ENCODE data around the gene CNTNAP2.

DNA sequence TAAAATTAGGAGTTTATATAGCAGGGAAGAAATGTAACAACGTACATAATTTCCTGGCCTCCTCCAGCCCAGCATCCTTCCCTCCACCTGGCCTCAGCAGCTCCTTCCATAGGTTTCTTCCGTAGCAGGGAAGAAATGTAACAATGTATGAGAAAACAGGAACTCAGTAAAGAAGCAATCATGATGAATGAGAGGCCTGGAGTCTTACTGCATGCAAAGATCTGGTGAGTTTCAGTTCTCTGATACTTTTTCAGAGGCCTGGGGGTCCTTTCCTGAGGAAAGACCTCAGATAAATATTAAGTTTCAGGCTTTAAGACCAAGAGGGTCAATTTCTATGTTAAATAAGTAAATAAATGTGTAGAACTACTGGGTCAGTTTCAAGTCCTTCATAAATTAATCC lies 2318.3 kb downstream of the CNTNAP2 start:
- TF ChIP-seq REST (IDR thresholded peaks at IDR 0.05; ENCODE audit: insufficient read depth in 1 of 2, low read depth in 2 of 2, low read length in 1 of 2) (no peak), POLR2AphosphoS5 (IDR thresholded peaks at IDR 0.05; ENCODE audit: low read depth, low read length) (no peak), CTCF (IDR thresholded peaks at IDR 0.05) (no peak), SIN3A (IDR thresholded peaks at IDR 0.05; ENCODE audit: borderline replicate concordance, insufficient read depth, low read depth, low read length) (no peak), TCF7L2 (IDR thresholded peaks at IDR 0.05; ENCODE audit: low read depth, low read length) (no peak)
